Fibroblast of villous mesenchyme (primary cell): ENCODE data around the gene FANCC. TPM values are rescaled to one million over a fixed set of nuclear protein-coding genes. Genes with fewer than 3 reads are reported as not detected.
"Not testable (repeated sequence)": the region's sequence is repeated elsewhere in the genome, so short reads cannot be mapped to it uniquely, and the experiment has no call there.

ENCODE experiments used
- DNase-seq: peaks from one replicate; pipeline ENCODE4 v3.0.0-alpha.2; 2010; ENCODE audit warnings: low read depth
- H3K4me3 ChIP-seq: 2 replicates; pipeline ENCODE4 v1.5.1; 2011; ENCODE audit warnings: low read depth, mild to moderate bottlenecking, low read length
- CTCF ChIP-seq: IDR thresholded peaks from 2 replicates; pipeline ENCODE4 v1.5.1; 2012; ENCODE audit warnings: low read depth, mild to moderate bottlenecking, low read length; ENCODE audit not compliant: insufficient read depth
- total RNA-seq: library from RNA; depleted of rRNA; stranded (reverse); fragments of >200 nt; gene quantifications from 2 replicates; pipeline ENCODE4 v1.2.3, GENCODE V29; 2012

The FANCC gene
- total RNA-seq, 1 donor = 7.8 TPM

GRCh38 chr9:95302479-95302878 is 15.0 kb downstream of the FANCC start:
- H3K4me3 ChIP-seq = no peak overlapping the region
- TF ChIP-seq CTCF = no peak
- DNase-seq = no peak

DNA sequence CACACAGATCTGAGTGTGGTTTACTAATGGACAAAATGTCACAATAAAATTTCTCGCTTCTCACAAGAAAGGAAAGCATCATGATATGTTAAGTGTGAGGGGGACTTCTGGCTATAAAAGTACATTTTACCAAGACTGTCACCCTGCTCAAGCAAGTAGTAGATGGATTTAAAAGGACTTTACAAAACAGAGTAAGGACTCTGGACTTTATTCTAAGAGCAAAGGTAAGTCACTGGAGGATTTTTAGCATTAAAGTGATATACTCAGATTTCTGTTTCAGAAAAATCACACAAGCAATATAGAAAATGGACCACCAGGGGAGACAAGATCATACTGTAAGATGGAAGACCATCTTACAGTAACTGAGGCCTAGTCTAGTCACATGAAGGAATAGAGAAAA is 19.7 kb downstream of the FANCC start:
- H3K4me3 ChIP-seq = no peak overlapping the region
- TF ChIP-seq CTCF = no peak

GRCh38 chr9:95297316-95297715 is 20.2 kb downstream of the FANCC start:
- no peak for TF ChIP-seq CTCF
- no peak overlapping the region for H3K4me3 ChIP-seq
- DNase-seq = no peak

More for the DNA sequence above, 19.7 kb downstream of the FANCC start:
- DNase-seq = no peak

GRCh38 chr9:95296761-95297160 is 20.7 kb downstream of the FANCC start:
- no peak overlapping the region for H3K4me3 ChIP-seq
- no peak for TF ChIP-seq CTCF
- no peak for DNase-seq

GRCh38 chr9:95293296-95293695 is 24.2 kb downstream of the FANCC start:
- DNase-seq, H3K4me3 ChIP-seq: not testable (repeated sequence)

DNA sequence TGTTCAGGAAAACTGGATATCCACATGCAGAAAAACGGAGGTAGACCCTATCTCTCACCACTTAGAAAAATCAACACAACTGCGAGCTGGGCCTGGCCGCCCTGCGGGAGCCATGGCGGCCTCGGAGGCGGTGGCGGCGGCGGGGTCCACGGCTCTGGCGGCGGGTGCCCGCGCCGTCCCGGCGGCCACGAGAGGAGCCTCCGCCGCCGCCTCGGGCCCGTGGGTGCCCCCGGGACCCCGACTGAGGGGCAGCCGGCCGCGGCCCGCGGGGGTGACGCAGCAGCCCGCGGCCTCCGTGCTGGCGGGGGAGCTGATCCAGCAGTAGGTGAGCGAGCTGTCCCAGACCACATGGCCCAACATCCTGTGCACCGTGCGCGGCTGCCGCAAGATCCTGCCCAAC is 25.3 kb downstream of the FANCC start:
- no peak for TF ChIP-seq CTCF
- H3K4me3 ChIP-seq = no peak overlapping the region

DNA sequence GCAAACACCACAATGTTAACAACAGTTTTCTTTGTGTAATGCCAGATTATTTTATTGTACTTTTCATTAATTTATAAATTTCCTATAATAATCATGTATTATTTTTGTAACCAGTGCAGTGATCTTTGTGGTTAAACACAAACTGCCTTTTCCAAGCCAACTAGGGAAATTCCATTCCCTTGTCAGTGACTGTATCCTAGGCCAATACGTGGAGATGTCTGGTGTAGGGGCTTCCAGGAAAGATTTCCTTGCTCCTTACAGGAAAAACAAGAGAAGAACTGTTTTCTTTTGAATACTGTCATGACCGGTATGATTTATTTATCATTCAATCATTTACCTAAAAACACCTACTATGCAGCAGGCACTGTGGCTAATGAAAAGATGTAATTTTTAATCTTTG is 31.4 kb downstream of the FANCC start:
- no peak for DNase-seq

More for the DNA sequence above, 25.3 kb downstream of the FANCC start:
- no peak for DNase-seq

More for the DNA sequence above, 31.4 kb downstream of the FANCC start:
- no peak overlapping the region for H3K4me3 ChIP-seq
- TF ChIP-seq CTCF = no peak
